B cell (primary cell): Measurements from ENCODE around the gene RNF150. TPM values are rescaled to one million over a fixed set of nuclear protein-coding genes. Genes with fewer than 3 reads are reported as not detected.
A peak's percentile ranks its signal among the peaks of the same experiment; 100 is the strongest.

Source experiments
- ATAC-seq: fragments of 200-7000 bp; cut with Tn5 transposase; one replicate; pipeline ENCODE4 v1.10.0; 2021; ENCODE audit warnings: low read depth, mild to moderate bottlenecking, moderate number of reproducible peaks, moderate library complexity
- CTCF ChIA-PET: fragments of 350-600 bp; sonication (Branson Sonifier 250); formaldehyde crosslinking; loops from one replicate; lab custom pipeline; 2021; ENCODE audit warnings: antibody characterized with exemption, inconsistent platforms; lab: Charles Lee
- POLR2A ChIA-PET: fragments of 350-600 bp; sonication (Branson Sonifier 250); formaldehyde crosslinking; loops from one replicate; lab custom pipeline; 2021; ENCODE audit warnings: antibody characterized with exemption; lab: Charles Lee
- DNase-seq: peaks from one replicate; pipeline ENCODE4 v3.0.0; 2013
- H2AFZ ChIP-seq: 2 replicates; pipeline ENCODE4 v1.6.1; 2012; ENCODE audit warnings: mild to moderate bottlenecking, low read depth, low read length; ENCODE audit not compliant: insufficient read depth, poor library complexity, severe bottlenecking
- H3K27ac ChIP-seq, 2 donors: 1 replicate in 1 of 2; 2 replicates in 1 of 2; pipeline ENCODE4 v1.5.1; 2012 to 2013; ENCODE audit warnings: low read length in 2 of 2, mild to moderate bottlenecking in 2 of 2, moderate library complexity in 1 of 2
- H3K27me3 ChIP-seq, 4 experiments: fragments of 200-600 bp in 1 of 4; sonication (generic) in 1 of 4; replicated peaks in 1 of 4; 1 replicate in 2 of 4; 2 replicates in 2 of 4; pipeline versions ENCODE4 v1.6.1 to v1.7.0; 2013 to 2016; ENCODE audit warnings: low read length in 3 of 4, mild to moderate bottlenecking in 2 of 4, mixed read lengths in 1 of 4, moderate library complexity in 1 of 4; ENCODE audit not compliant: insufficient read depth in 4 of 4, control insufficient read depth in 3 of 4; ENCODE audit errors: control extremely low read depth in 1 of 4
- H3K36me3 ChIP-seq, 2 experiments: replicated peaks in 1 of 2; 1 replicate in 1 of 2; 2 replicates in 1 of 2; pipeline versions ENCODE4 v1.6.1 to v1.7.1; 2013; ENCODE audit warnings: low read length in 1 of 2; ENCODE audit not compliant: insufficient read depth in 2 of 2, control insufficient read depth in 1 of 2; ENCODE audit errors: control extremely low read depth in 1 of 2, extremely low read depth in 1 of 2
- H3K4me1 ChIP-seq, 2 donors: fragments of 200-600 bp in 1 of 2; sonication (generic) in 1 of 2; 1 replicate in 1 of 2; 2 replicates in 1 of 2; pipeline versions ENCODE4 v1.5.1 to v1.6.1; 2013 to 2017; ENCODE audit warnings: low read length in 2 of 2; ENCODE audit not compliant: control insufficient read depth in 2 of 2, insufficient read depth in 2 of 2
- H3K4me2 ChIP-seq: replicated peaks from 2 replicates; pipeline ENCODE3; 2012; ENCODE audit warnings: mild to moderate bottlenecking, low read depth, low read length; ENCODE audit not compliant: poor library complexity, severe bottlenecking
- H3K4me3 ChIP-seq, 5 experiments: fragments of 200-600 bp in 1 of 5; sonication (generic) in 1 of 5; 1 replicate in 3 of 5; 2 replicates in 2 of 5; pipeline versions ENCODE4 v1.5.1 to v1.7.0; 2011 to 2016; ENCODE audit warnings: low read length in 4 of 5, mild to moderate bottlenecking in 4 of 5, low read depth in 2 of 5, control low read depth in 1 of 5, moderate library complexity in 1 of 5; ENCODE audit not compliant: insufficient read depth in 1 of 5; ENCODE audit errors: control extremely low read depth in 1 of 5, extremely low read depth in 1 of 5
- H3K79me2 ChIP-seq: fragments of 200-600 bp; sonication (generic); one replicate; pipeline ENCODE4 v1.6.0; 2016; ENCODE audit warnings: low read length; ENCODE audit not compliant: control insufficient read depth, insufficient read depth
- H3K9ac ChIP-seq: fragments of 200-600 bp; sonication (generic); 2 replicates; pipeline ENCODE4 v1.6.1; 2017; ENCODE audit warnings: mild to moderate bottlenecking, low read length, moderate library complexity
- H3K9me3 ChIP-seq, 3 donors: one replicate each; pipeline versions ENCODE4 v1.6.1 to v1.7.1; 2013; ENCODE audit warnings: low read length in 2 of 3; ENCODE audit not compliant: control insufficient read depth in 2 of 3, insufficient read depth in 1 of 3; ENCODE audit errors: control extremely low read depth in 1 of 3
- H4K20me1 ChIP-seq: 2 replicates; pipeline ENCODE4 v1.6.0; 2012; ENCODE audit warnings: mild to moderate bottlenecking, low read length; ENCODE audit not compliant: insufficient read depth, control insufficient read depth, poor library complexity, severe bottlenecking
- H3K27ac Mint-ChIP-seq: one replicate; pipeline ENCODE4 v1.8.0; 2021; ENCODE audit warnings: mixed read lengths
- H3K27me3 Mint-ChIP-seq: one replicate; pipeline ENCODE4 v1.8.0; 2021; ENCODE audit warnings: mixed read lengths
- H3K4me1 Mint-ChIP-seq: one replicate; pipeline ENCODE4 v1.8.0; 2021; ENCODE audit warnings: mixed read lengths
- H3K4me3 Mint-ChIP-seq: one replicate; pipeline ENCODE4 v1.8.0; 2021; ENCODE audit warnings: mixed read lengths
- H3K9me3 Mint-ChIP-seq: one replicate; pipeline ENCODE4 v1.8.0; 2022; ENCODE audit warnings: mixed read lengths; ENCODE audit not compliant: insufficient read depth
- CTCF ChIP-seq: fragments of 200-600 bp; IDR thresholded peaks from one replicate; pipeline ENCODE4 v1.8.0; 2022; ENCODE audit warnings: antibody characterized with exemption, mild to moderate bottlenecking
- EZH2 ChIP-seq: IDR thresholded peaks from 2 replicates; pipeline ENCODE4 v1.6.1; 2012; ENCODE audit warnings: borderline replicate concordance, low read depth, mild to moderate bottlenecking, moderate library complexity, low read length; ENCODE audit not compliant: insufficient read depth, poor library complexity, severe bottlenecking
- WGBS: methylation state at CpG from one replicate; pipeline ENCODE4 v1.1.5; 2013; ENCODE audit warnings: missing lambda C conversion rate; ENCODE audit not compliant: insufficient coverage; 5-methylcytosine and 5-hydroxymethylcytosine counted together
- intact Hi-C: fragments of 100-400 bp; cut with micrococcal nuclease; formaldehyde crosslinking; loops from one replicate; pipeline ENCODE4 v1.10.0; 2022
- polyA plus RNA-seq: library from polyadenylated mRNA; depleted of rRNA; stranded (reverse); fragments of >200 nt; gene quantifications from 2 replicates; pipeline ENCODE4 v1.2.3, GENCODE V29; 2012
- total RNA-seq, 2 donors: library from RNA; stranded (reverse); fragments of 120-200 nt in 1 of 2; gene quantifications; 1 replicate in 1 of 2; 2 replicates in 1 of 2; pipeline versions ENCODE4 v1.2.3 to v1.2.4, GENCODE V29; 2013 to 2022

RNF150 gene
- total and polyA plus RNA-seq, 2 donors (not counting 1 experiment from before 2014, with no cell fraction given): not detected

GRCh38 chr4:140863197-140863596 is 270.1 kb downstream of the RNF150 start:
- H3K9ac ChIP-seq: peak overlapping the region; percentile 12
- CTCF ChIA-PET: interaction anchor here (0.8 to 7.2 kb wide), 4 partner anchors 12 to 266 kb away, joined by 5 to 78 read pairs (median 6); no protein-coding TSS in a partner anchor
- no peak overlapping the region for H3K27ac ChIP-seq
- H3K4me3 Mint-ChIP-seq: peak overlapping the region; percentile 23
- ATAC-seq (no peak), DNase-seq (no peak)
- intact Hi-C loops: loop anchor here (10.0 kb wide), 2 partner anchors 1862 to 1982 kb away; partner anchors contain the start of gene INPP4B
- peaks cover 3 to 9% of the 10 kb centered on the region in 2 donors for H3K4me1 ChIP-seq
- H3K4me1 Mint-ChIP-seq: peaks cover 15% of the 10 kb centered on the region
- peaks cover 0 to 3% (median 0%) of the 10 kb centered on the region in 4 experiments for H3K27me3 ChIP-seq
- TF ChIP-seq CTCF (no peak), EZH2 (no peak)
- peak overlapping the region; percentile 40 for H3K4me2 ChIP-seq
- 100% methylated on average over 2 of the region's 2 CpGs for WGBS
- no peaks in the 10 kb centered on the region for H4K20me1 ChIP-seq
- H3K27ac Mint-ChIP-seq: no peak overlapping the region
- no peaks in the 10 kb centered on the region for H3K79me2 ChIP-seq
- no peak overlapping the region for H3K4me3 ChIP-seq
- no peaks in the 10 kb centered on the region for H3K9me3 Mint-ChIP-seq
- POLR2A ChIA-PET: no interaction called here
- no peaks in the 10 kb centered on the region for H3K36me3 ChIP-seq
- H3K27me3 Mint-ChIP-seq: peaks cover 10% of the 10 kb centered on the region
- peak overlapping the region; percentile 29 for H2AFZ ChIP-seq
- H3K9me3 ChIP-seq: no peaks in the 10 kb centered on the region

- no peaks in the 10 kb centered on the region for H3K79me2 ChIP-seq
- DNase-seq: no peak
- peaks cover 12% of the 10 kb centered on the region for H3K27me3 Mint-ChIP-seq
- ChIA-PET POLR2A (no interaction called here), CTCF (interaction anchor here (0.6 to 7.2 kb wide), 7 partner anchors 13 to 502 kb away, joined by 3 to 78 read pairs (median 5); partner anchors contain the start of gene SCOC)
- no peak overlapping the region for H3K27ac Mint-ChIP-seq
- TF ChIP-seq CTCF: no peak
- no peak for TF ChIP-seq EZH2
- H3K9me3 ChIP-seq: no peaks in the 10 kb centered on the region
- H3K9me3 Mint-ChIP-seq: no peaks in the 10 kb centered on the region
- WGBS: 81% methylated on average over 2 of the region's 4 CpGs
- no peak for ATAC-seq
- H3K4me3 ChIP-seq: no peak overlapping the region
- H3K4me1 ChIP-seq: peaks cover 3 to 9% of the 10 kb centered on the region in 2 donors
- intact Hi-C loops: loop anchor here (10.0 kb wide), 2 partner anchors 1863 to 1983 kb away; partner anchors contain the start of gene INPP4B
- peaks cover 0 to 3% (median 0%) of the 10 kb centered on the region in 4 experiments for H3K27me3 ChIP-seq
- no peak overlapping the region for H2AFZ ChIP-seq
- no peak overlapping the region for H3K9ac ChIP-seq
- peaks cover 15% of the 10 kb centered on the region for H3K4me1 Mint-ChIP-seq
- H3K27ac ChIP-seq: no peak overlapping the region
- no peaks in the 10 kb centered on the region for H4K20me1 ChIP-seq
- no peak overlapping the region for H3K4me3 Mint-ChIP-seq
- H3K36me3 ChIP-seq: no peaks in the 10 kb centered on the region
- H3K4me2 ChIP-seq: no peak overlapping the region
Observed at GRCh38 chr4:140862177-140862442, 271.2 kb downstream of the RNF150 start.
